A673 (cell line): ENCODE measurements around the gene EFCAB5.

ENCODE experiments used
- EZH2 ChIP-seq: fragments of 200-600 bp; sonication (generic); IDR thresholded peaks from 2 replicates; pipeline ENCODE4 v1.6.1; 2017; ENCODE audit warnings: borderline replicate concordance, low read depth, mild to moderate bottlenecking, mixed read lengths, antibody characterized with exemption, low read length; ENCODE audit not compliant: poor library complexity, severe bottlenecking
- TF ChIP-seq, protein P1 (sequence below): fragments of 300-800, 200-600 bp; sonication (generic); conservative IDR thresholded peaks from 2 replicates; pipeline ENCODE4 v1.5.1; 2017; ENCODE audit warnings: low read depth, mild to moderate bottlenecking, antibody characterized with exemption, low read length, moderate library complexity, mixed read lengths

- TF ChIP-seq, protein P1, sequence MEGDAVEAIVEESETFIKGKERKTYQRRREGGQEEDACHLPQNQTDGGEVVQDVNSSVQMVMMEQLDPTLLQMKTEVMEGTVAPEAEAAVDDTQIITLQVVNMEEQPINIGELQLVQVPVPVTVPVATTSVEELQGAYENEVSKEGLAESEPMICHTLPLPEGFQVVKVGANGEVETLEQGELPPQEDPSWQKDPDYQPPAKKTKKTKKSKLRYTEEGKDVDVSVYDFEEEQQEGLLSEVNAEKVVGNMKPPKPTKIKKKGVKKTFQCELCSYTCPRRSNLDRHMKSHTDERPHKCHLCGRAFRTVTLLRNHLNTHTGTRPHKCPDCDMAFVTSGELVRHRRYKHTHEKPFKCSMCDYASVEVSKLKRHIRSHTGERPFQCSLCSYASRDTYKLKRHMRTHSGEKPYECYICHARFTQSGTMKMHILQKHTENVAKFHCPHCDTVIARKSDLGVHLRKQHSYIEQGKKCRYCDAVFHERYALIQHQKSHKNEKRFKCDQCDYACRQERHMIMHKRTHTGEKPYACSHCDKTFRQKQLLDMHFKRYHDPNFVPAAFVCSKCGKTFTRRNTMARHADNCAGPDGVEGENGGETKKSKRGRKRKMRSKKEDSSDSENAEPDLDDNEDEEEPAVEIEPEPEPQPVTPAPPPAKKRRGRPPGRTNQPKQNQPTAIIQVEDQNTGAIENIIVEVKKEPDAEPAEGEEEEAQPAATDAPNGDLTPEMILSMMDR, result no peak
- no peak for TF ChIP-seq EZH2
Observed at GRCh38 chr17:29996458-29996857, 55.0 kb downstream of the EFCAB5 start.
